ENCODE measurements around the gene SPINK1. TPM values are rescaled to one million over a fixed set of nuclear protein-coding genes. Genes with fewer than 3 reads are reported as not detected.

The SPINK1 gene
- total and polyA plus RNA-seq, 9 of the 15 experiments (the other 6 are each of a cell fraction or from before 2014, with no cell fraction given): 0.45 to 2.2 (median 0.65) TPM; not detected in 1

DNA sequence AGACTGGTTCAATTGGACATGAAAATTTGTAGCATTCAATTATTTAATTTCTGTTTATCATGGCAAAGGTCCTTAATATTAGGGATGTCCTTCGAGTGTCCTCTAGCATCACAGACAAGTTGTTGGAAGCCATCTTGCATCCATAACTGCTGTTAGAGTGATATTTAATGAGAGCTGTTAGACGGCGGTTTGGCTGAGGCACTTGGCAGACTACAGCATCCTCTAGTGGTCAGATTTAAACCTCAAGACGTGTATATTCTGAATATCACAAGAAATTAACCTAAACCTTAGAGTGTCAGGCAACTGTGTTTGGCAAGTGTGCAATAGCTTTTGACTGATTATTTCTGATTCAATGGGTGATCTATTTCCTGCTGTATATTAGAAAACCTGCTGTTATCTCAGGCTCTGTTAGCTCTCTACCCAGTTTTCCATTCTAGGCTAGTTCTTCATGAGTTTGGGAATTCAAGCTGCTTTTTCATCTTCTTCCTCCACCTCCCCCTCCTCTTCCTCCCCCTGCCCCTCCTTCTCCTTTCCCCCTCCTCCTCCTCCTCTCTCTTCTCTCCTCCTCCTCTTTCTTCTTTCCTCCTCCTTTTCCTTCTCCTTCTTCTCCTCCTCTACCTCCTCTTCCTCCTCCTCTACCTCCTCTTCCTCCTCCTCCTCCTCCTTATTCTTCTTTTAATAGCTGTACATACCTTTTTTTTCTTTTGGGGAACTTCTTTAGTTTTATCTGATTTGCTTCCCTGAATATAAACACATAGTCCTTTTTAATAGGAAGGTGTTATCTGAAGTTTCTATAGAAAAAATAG lies 8.6 kb downstream of the SPINK1 start:
- 0% methylated on average over 4 of the region's 4 CpGs for WGBS (ENCODE audit: insufficient coverage, low coverage, missing lambda C conversion rate)
- Histone ChIP-seq H3K4me1 (replicated peaks in 1 of 2; ENCODE audit: control insufficient read depth in 2 of 2, insufficient read depth in 2 of 2, low read length in 2 of 2) (no peaks in the 10 kb centered on the region), H3K9ac (ENCODE audit: insufficient read depth in 1 of 2, low read depth in 2 of 2, low read length in 2 of 2) (no peak overlapping the region), H3K4me2 (ENCODE audit: insufficient read depth, low read length) (no peak overlapping the region), H3K79me2 (ENCODE audit: control insufficient read depth, insufficient read depth, low read length) (no peaks in the 10 kb centered on the region), H3K27me3 (ENCODE audit: control insufficient read depth in 2 of 2, insufficient read depth in 2 of 2, low read length in 2 of 2) (no peaks in the 10 kb centered on the region), H3K4me3 (no peak overlapping the region), H3K27ac (ENCODE audit: extremely low read depth, low read depth, low read length) (no peak overlapping the region), H2AFZ (ENCODE audit: low read depth, low read length) (no peak overlapping the region), H3K9me1 (ENCODE audit: control insufficient read depth, insufficient read depth, low read length) (no peaks in the 10 kb centered on the region), H4K20me1 (replicated peaks; ENCODE audit: control insufficient read depth, insufficient read depth, low read length) (no peaks in the 10 kb centered on the region), H3K9me3 (replicated peaks; ENCODE audit: control insufficient read depth, insufficient read depth, low read depth, low read length) (no peaks in the 10 kb centered on the region), H3K36me3 (ENCODE audit: control insufficient read depth, insufficient read depth, low read length) (no peaks in the 10 kb centered on the region)
- FAIRE-seq: no peak
- in situ Hi-C loops (cut with MboI): no loop called here
- BruUV-seq (replicated peaks): no TSS peak
- peak in 2 of 4 experiments; percentile 7 to 23 for DNase-seq (ENCODE audit: extremely low read depth in 1 of 4, low spot score in 3 of 4)
- intact Hi-C loops (cut with micrococcal nuclease): loop anchor here (1.0 kb wide), 1 partner anchor 195 kb away; no protein-coding TSS in a partner anchor
- ATAC-seq: peak; percentile 64; the same call in 2 of the 3 replicates
- ChIA-PET POLR2A (no interaction called here), CTCF (ENCODE audit: low intra/inter-chr PET ratio) (interaction anchor here (1.1 kb wide), 1 partner anchor 195 kb away, joined by 8 read pairs; no protein-coding TSS in a partner anchor)
- TF ChIP-seq MCM7 (IDR thresholded peaks at IDR 0.05) (no peak), ZNF282 (CRISPR knock-in tag; IDR thresholded peaks at IDR 0.05) (no peak), ZEB2 (IDR thresholded peaks at IDR 0.05) (no peak), TCF7L2 (IDR thresholded peaks at IDR 0.05; ENCODE audit: low read depth, low read length) (no peak), YY1 (IDR thresholded peaks at IDR 0.05; ENCODE audit: borderline replicate concordance in 1 of 3, control insufficient read depth in 1 of 3, extremely low read depth in 1 of 3, insufficient read depth in 3 of 3, insufficient read length in 1 of 3, insufficient replicate concordance in 2 of 3, low read depth in 1 of 3, low read length in 2 of 3) (peak in 1 of 3 experiments; percentile 18)
- TF ChIP-seq, protein P1, sequence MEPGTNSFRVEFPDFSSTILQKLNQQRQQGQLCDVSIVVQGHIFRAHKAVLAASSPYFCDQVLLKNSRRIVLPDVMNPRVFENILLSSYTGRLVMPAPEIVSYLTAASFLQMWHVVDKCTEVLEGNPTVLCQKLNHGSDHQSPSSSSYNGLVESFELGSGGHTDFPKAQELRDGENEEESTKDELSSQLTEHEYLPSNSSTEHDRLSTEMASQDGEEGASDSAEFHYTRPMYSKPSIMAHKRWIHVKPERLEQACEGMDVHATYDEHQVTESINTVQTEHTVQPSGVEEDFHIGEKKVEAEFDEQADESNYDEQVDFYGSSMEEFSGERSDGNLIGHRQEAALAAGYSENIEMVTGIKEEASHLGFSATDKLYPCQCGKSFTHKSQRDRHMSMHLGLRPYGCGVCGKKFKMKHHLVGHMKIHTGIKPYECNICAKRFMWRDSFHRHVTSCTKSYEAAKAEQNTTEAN (CRISPR knock-in tag; IDR thresholded peaks at IDR 0.05): no peak
- TF ChIP-seq, protein P2, sequence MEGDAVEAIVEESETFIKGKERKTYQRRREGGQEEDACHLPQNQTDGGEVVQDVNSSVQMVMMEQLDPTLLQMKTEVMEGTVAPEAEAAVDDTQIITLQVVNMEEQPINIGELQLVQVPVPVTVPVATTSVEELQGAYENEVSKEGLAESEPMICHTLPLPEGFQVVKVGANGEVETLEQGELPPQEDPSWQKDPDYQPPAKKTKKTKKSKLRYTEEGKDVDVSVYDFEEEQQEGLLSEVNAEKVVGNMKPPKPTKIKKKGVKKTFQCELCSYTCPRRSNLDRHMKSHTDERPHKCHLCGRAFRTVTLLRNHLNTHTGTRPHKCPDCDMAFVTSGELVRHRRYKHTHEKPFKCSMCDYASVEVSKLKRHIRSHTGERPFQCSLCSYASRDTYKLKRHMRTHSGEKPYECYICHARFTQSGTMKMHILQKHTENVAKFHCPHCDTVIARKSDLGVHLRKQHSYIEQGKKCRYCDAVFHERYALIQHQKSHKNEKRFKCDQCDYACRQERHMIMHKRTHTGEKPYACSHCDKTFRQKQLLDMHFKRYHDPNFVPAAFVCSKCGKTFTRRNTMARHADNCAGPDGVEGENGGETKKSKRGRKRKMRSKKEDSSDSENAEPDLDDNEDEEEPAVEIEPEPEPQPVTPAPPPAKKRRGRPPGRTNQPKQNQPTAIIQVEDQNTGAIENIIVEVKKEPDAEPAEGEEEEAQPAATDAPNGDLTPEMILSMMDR (IDR thresholded peaks at IDR 0.05 in 2 of 3, conservative IDR thresholded peaks at IDR 0.05 in 1 of 3; ENCODE audit: insufficient read depth in 2 of 3, low read depth in 1 of 3, low read length in 3 of 3): peak; percentile 33 to 62 (median 58); a peak in 5 of 6 replicates

Data from K562 (cell line).